H1 (cell line): ENCODE measurements around the gene MRPL54. TPM values are rescaled to one million over a fixed set of nuclear protein-coding genes. Genes with fewer than 3 reads are reported as not detected.
A peak's percentile ranks its signal among the peaks of the same experiment; 100 is the strongest.

ENCODE experiments used
- CTCF ChIA-PET: fragments of 300-600 bp; sonication (Branson Sonifier 250); formaldehyde crosslinking; loops from one replicate; lab custom pipeline; 2021; ENCODE audit not compliant: partially characterized antibody; lab: Charles Lee
- POLR2A ChIA-PET: fragments of 300-600 bp; sonication (Branson Sonifier 250); formaldehyde crosslinking; loops from one replicate; lab custom pipeline; 2021; ENCODE audit warnings: inconsistent platforms; ENCODE audit not compliant: partially characterized antibody; lab: Charles Lee
- DNase-seq, 2 experiments: peaks; one replicate each; pipeline versions ENCODE4 v3.0.0 to v3.0.0-alpha.2; 2010 to 2022; ENCODE audit warnings: low spot score in 2 of 2, low read depth in 1 of 2, mixed read lengths in 1 of 2
- FAIRE-seq: peaks from 2 replicates; lab custom pipeline; 2011; peaks lifted over from hg19 to GRCh38; lab: Jason Lieb, UNC
- H2AFZ ChIP-seq: 2 replicates; pipeline ENCODE4 v1.8.1; 2012; ENCODE audit warnings: low read length, inconsistent platforms
- H2AK5ac ChIP-seq: 2 replicates; pipeline ENCODE4 v1.6.1; 2013; ENCODE audit warnings: low read depth, low read length
- H2BK120ac ChIP-seq: replicated peaks from 2 replicates; pipeline ENCODE3; 2013; ENCODE audit warnings: low read depth, low read length, inconsistent platforms
- H2BK12ac ChIP-seq: 2 replicates; pipeline ENCODE4 v1.6.1; 2013; ENCODE audit warnings: low read depth, low read length
- H2BK15ac ChIP-seq: 2 replicates; pipeline ENCODE4 v1.6.1; 2013; ENCODE audit warnings: low read length
- H2BK20ac ChIP-seq: 2 replicates; pipeline ENCODE4 v1.6.1; 2013; ENCODE audit warnings: low read length
- H2BK5ac ChIP-seq: 2 replicates; pipeline ENCODE4 v1.6.1; 2013; ENCODE audit warnings: low read depth, low read length
- H3K14ac ChIP-seq: 2 replicates; pipeline ENCODE4 v1.6.1; 2013; ENCODE audit warnings: inconsistent platforms; ENCODE audit not compliant: insufficient read length
- H3K18ac ChIP-seq: 2 replicates; pipeline ENCODE4 v1.6.1; 2013; ENCODE audit warnings: low read length; ENCODE audit errors: extremely low read depth
- H3K23ac ChIP-seq: 2 replicates; pipeline ENCODE4 v1.6.1; 2013; ENCODE audit warnings: inconsistent platforms; ENCODE audit not compliant: insufficient read length
- H3K23me2 ChIP-seq: 2 replicates; pipeline ENCODE4 v1.6.1; 2013; ENCODE audit warnings: low read depth, low read length
- H3K27ac ChIP-seq: 2 replicates; pipeline ENCODE4 v1.6.1; 2011; ENCODE audit warnings: low read depth, low read length, inconsistent platforms
- H3K27me3 ChIP-seq, 4 experiments: replicated peaks in 1 of 4; 1 replicate in 1 of 4; 2 replicates in 3 of 4; pipeline versions ENCODE4 v1.6.1 to v1.8.1; 2011 to 2013; ENCODE audit warnings: low read length in 3 of 4, mild to moderate bottlenecking in 3 of 4, inconsistent platforms in 2 of 4, mixed read lengths in 2 of 4, moderate library complexity in 1 of 4; ENCODE audit not compliant: control insufficient read depth in 3 of 4, insufficient read depth in 3 of 4; ENCODE audit errors: extremely low read depth in 1 of 4
- H3K36me3 ChIP-seq, 4 experiments: 2 replicates each; pipeline versions ENCODE4 v1.6.1 to v1.8.1; 2011 to 2013; ENCODE audit warnings: mild to moderate bottlenecking in 4 of 4, low read length in 3 of 4, moderate library complexity in 2 of 4, control low read depth in 1 of 4, inconsistent platforms in 1 of 4; ENCODE audit not compliant: insufficient read depth in 4 of 4, control insufficient read depth in 2 of 4
- H3K4ac ChIP-seq: replicated peaks from 2 replicates; pipeline ENCODE3; 2013; ENCODE audit warnings: low read length, low read depth, mixed read lengths, inconsistent platforms; ENCODE audit not compliant: insufficient read length
- H3K4me1 ChIP-seq, 4 experiments: replicated peaks in 1 of 4; 1 replicate in 1 of 4; 2 replicates in 3 of 4; pipeline versions ENCODE4 v1.6.1 to v1.8.1; 2011 to 2013; ENCODE audit warnings: low read length in 3 of 4, inconsistent platforms in 2 of 4, mixed read lengths in 1 of 4; ENCODE audit not compliant: insufficient read depth in 4 of 4, control insufficient read depth in 3 of 4
- H3K4me2 ChIP-seq, 2 experiments: 2 replicates each; pipeline versions ENCODE4 v1.6.1 to v1.8.1; 2011 to 2013; ENCODE audit warnings: low read depth in 2 of 2, low read length in 2 of 2, control low read depth in 1 of 2, inconsistent platforms in 1 of 2, mild to moderate bottlenecking in 1 of 2; ENCODE audit not compliant: insufficient read depth in 1 of 2
- H3K4me3 ChIP-seq, 4 experiments: fragments of 200-600, 300-600 bp in 1 of 4; sonication (generic), shearing (Covaris generic), sonication (Bioruptor Twin) in 1 of 4; 2 replicates each; pipeline versions ENCODE4 v1.5.1 to v1.8.1; 2011 to 2016; ENCODE audit warnings: low read length in 4 of 4, low read depth in 3 of 4, control low read depth in 2 of 4, inconsistent platforms in 2 of 4, mild to moderate bottlenecking in 2 of 4, mixed read lengths in 1 of 4, moderate library complexity in 1 of 4; ENCODE audit not compliant: insufficient read depth in 2 of 4; ENCODE audit errors: extremely low read depth in 1 of 4
- H3K56ac ChIP-seq: replicated peaks from 2 replicates; pipeline ENCODE3; 2013; ENCODE audit warnings: low read depth, mild to moderate bottlenecking, mixed read lengths, low read length, inconsistent platforms; ENCODE audit not compliant: insufficient read length
- H3K79me1 ChIP-seq: 2 replicates; pipeline ENCODE4 v1.6.1; 2013; ENCODE audit warnings: low read depth, low read length, control low read depth
- H3K79me2 ChIP-seq, 2 experiments: 2 replicates each; pipeline versions ENCODE4 v1.6.1 to v1.8.1; 2012 to 2013; ENCODE audit warnings: low read length in 2 of 2, mild to moderate bottlenecking in 2 of 2, inconsistent platforms in 1 of 2; ENCODE audit not compliant: insufficient read depth in 2 of 2, control insufficient read depth in 1 of 2
- H3K9ac ChIP-seq, 4 experiments: replicated peaks in 1 of 4; 1 replicate in 1 of 4; 2 replicates in 3 of 4; pipeline versions ENCODE4 v1.6.1 to v1.8.1; 2011 to 2013; ENCODE audit warnings: low read depth in 3 of 4, low read length in 3 of 4, control low read depth in 2 of 4, mild to moderate bottlenecking in 2 of 4, moderate library complexity in 2 of 4, inconsistent platforms in 1 of 4; ENCODE audit errors: extremely low read depth in 1 of 4
- H3K9me3 ChIP-seq, 2 experiments: 2 replicates each; pipeline versions ENCODE4 v1.6.1 to v1.8.1; 2012 to 2013; ENCODE audit warnings: mild to moderate bottlenecking in 2 of 2, moderate library complexity in 2 of 2, control low read depth in 1 of 2, inconsistent platforms in 1 of 2, low read depth in 1 of 2, low read length in 1 of 2, mixed read lengths in 1 of 2; ENCODE audit not compliant: insufficient read depth in 2 of 2
- H4K20me1 ChIP-seq, 2 experiments: replicated peaks in 1 of 2; 2 replicates each; pipeline versions ENCODE3 to v1.8.1; 2011 to 2013; ENCODE audit warnings: inconsistent platforms in 2 of 2, low read length in 2 of 2, mild to moderate bottlenecking in 1 of 2; ENCODE audit not compliant: insufficient read depth in 2 of 2, control insufficient read depth in 1 of 2
- H4K5ac ChIP-seq: 2 replicates; pipeline ENCODE4 v1.6.1; 2013; ENCODE audit warnings: low read length, low read depth, mixed read lengths, inconsistent platforms; ENCODE audit not compliant: insufficient read length
- H4K8ac ChIP-seq: 2 replicates; pipeline ENCODE4 v1.8.0; 2013; ENCODE audit warnings: mild to moderate bottlenecking, moderate library complexity, low read length, inconsistent platforms; ENCODE audit not compliant: insufficient read depth; ENCODE audit errors: extremely low read depth
- H4K91ac ChIP-seq: replicated peaks from 2 replicates; pipeline ENCODE3; 2013; ENCODE audit warnings: low read length, mixed read lengths, inconsistent platforms; ENCODE audit not compliant: insufficient read length
- BACH1 ChIP-seq: IDR thresholded peaks from 2 replicates; pipeline ENCODE4 v1.6.1; 2012; ENCODE audit warnings: low read length, improper control_type of control experiment
- CBX5 ChIP-seq: fragments of 300-800, 300-1000 bp; sonication (generic); IDR thresholded peaks from 2 replicates; pipeline ENCODE4 v1.7.1; 2016; ENCODE audit warnings: antibody characterized with exemption, low read length, low read depth
- CREB1 ChIP-seq: IDR thresholded peaks from 2 replicates; pipeline ENCODE4 v1.6.1; 2012; ENCODE audit warnings: inconsistent platforms
- E2F6 ChIP-seq: IDR thresholded peaks from 2 replicates; pipeline ENCODE4 v1.6.1; 2012; ENCODE audit warnings: inconsistent platforms
- EGR1 ChIP-seq: IDR thresholded peaks from 2 replicates; pipeline ENCODE4 v1.6.1; 2011; ENCODE audit warnings: low read depth, low read length, borderline replicate concordance
- FOSL1 ChIP-seq: IDR thresholded peaks from 2 replicates; pipeline ENCODE4 v1.6.1; 2011; ENCODE audit warnings: mild to moderate bottlenecking, low read depth, low read length, moderate library complexity; ENCODE audit not compliant: insufficient read depth
- GABPA ChIP-seq: IDR thresholded peaks from 2 replicates; pipeline ENCODE4 v1.6.1; 2011; ENCODE audit warnings: mild to moderate bottlenecking, low read length, moderate library complexity, borderline replicate concordance; ENCODE audit not compliant: insufficient read depth
- HDAC2 ChIP-seq, 2 experiments: fragments of 300-600 bp in 1 of 2; sonication (generic) in 1 of 2; IDR thresholded peaks; 2 replicates each; pipeline ENCODE4 v1.6.1; 2011 to 2012; ENCODE audit warnings: low read depth in 2 of 2, low read length in 2 of 2, mild to moderate bottlenecking in 2 of 2, moderate library complexity in 2 of 2, borderline replicate concordance in 1 of 2, inconsistent platforms in 1 of 2
- KDM5A ChIP-seq: fragments of 200-600 bp; IDR thresholded peaks from 2 replicates; pipeline ENCODE4 v1.7.1; 2012; ENCODE audit warnings: mild to moderate bottlenecking, low read length, inconsistent platforms, mixed read lengths
- SP1 ChIP-seq: IDR thresholded peaks from 2 replicates; pipeline ENCODE4 v1.6.1; 2011; ENCODE audit warnings: low read depth, low read length
- TAF1 ChIP-seq: IDR thresholded peaks from 2 replicates; pipeline ENCODE4 v1.6.1; 2011; ENCODE audit warnings: mild to moderate bottlenecking, low read depth, low read length
- YY1 ChIP-seq: IDR thresholded peaks from 2 replicates; pipeline ENCODE4 v1.6.1; 2011; ENCODE audit warnings: low read depth, mild to moderate bottlenecking, low read length
- WGBS, 2 experiments: shearing (Covaris generic) in 1 of 2; methylation state at CpG; one replicate each; pipeline versions ENCODE4 v1.1.6 to v1.1.7; 2013 to 2015; ENCODE audit warnings: low lambda C conversion rate in 2 of 2, mixed read lengths in 2 of 2, inconsistent platforms in 1 of 2, low coverage in 1 of 2, missing lambda C conversion rate in 1 of 2; ENCODE audit not compliant: insufficient replicate concordance in 2 of 2, insufficient coverage in 1 of 2, insufficient read length in 1 of 2; ENCODE audit errors: extremely low coverage in 1 of 2, missing lambda C conversion rate in 1 of 2; 5-methylcytosine and 5-hydroxymethylcytosine counted together
- polyA plus RNA-seq, 7 experiments: library from polyadenylated mRNA; depleted of rRNA in 3 of 7; stranded (reverse) in 5 of 7; unstranded in 2 of 7; fragments of >200 nt in 5 of 7; fragments of 200-250 nt in 2 of 7; gene quantifications; 1 replicate in 5 of 7; 2 replicates in 1 of 7; 4 replicates in 1 of 7; pipeline versions ENCODE4 v1.2.1 to v1.2.3, GENCODE V29; 2011 to 2013; ENCODE audit warnings: missing spikeins in 2 of 7, mixed read lengths in 2 of 7
- total RNA-seq: library from RNA; stranded (reverse); fragmentation: NEBNext Ultra II Directional; extraction: Animal tissue kit (Norgen Biotek cat#: 25700); gene quantifications from 2 replicates; pipeline ENCODE4 v1.2.1, GENCODE V29; 2021

The MRPL54 gene
- total and polyA plus RNA-seq, 2 of the 8 experiments (the other 6 are each of a cell fraction or from before 2014, with no cell fraction given): 63.8 to 72.8 TPM

- peak in 1 of 2 experiments; percentile 83 for DNase-seq
- H3K9ac ChIP-seq: peak overlapping the region in 1 of 4 experiments; percentile 20; a peak in 1 of 7 replicates
- no peak for TF ChIP-seq E2F6
- TF ChIP-seq YY1: no peak
- TF ChIP-seq KDM5A: no peak
- peak; percentile 93 for TF ChIP-seq SP1
- TF ChIP-seq FOSL1: no peak
- no peak for TF ChIP-seq GABPA
- TF ChIP-seq HDAC2 (IDR thresholded peaks at IDR 0.05; ENCODE audit: borderline replicate concordance in 1 of 2, low read depth in 2 of 2, low read length in 2 of 2): no peak
- TF ChIP-seq BACH1: no peak
- TF ChIP-seq CBX5: no peak
- TF ChIP-seq EGR1: peak; percentile 31; the same call in 1 of the 2 replicates
- 0 out of 2 replicates have a peak, but pooled peaks have one; percentile 32 for TF ChIP-seq TAF1
- no peak for TF ChIP-seq CREB1
These were observed 39.9 kb upstream of the MRPL54 start for GRCh38 chr19:3722443-3723109.

More at GRCh38 chr19:3722443-3723109, 39.9 kb upstream of the MRPL54 start:
- peak; percentile 63 for FAIRE-seq
- no peak overlapping the region for H3K23ac ChIP-seq
- H4K8ac ChIP-seq: no peak overlapping the region; the same call in 1 of the 2 replicates
- H2BK5ac ChIP-seq: no peak overlapping the region
- no peak overlapping the region for H2AK5ac ChIP-seq
- H3K27ac ChIP-seq: no peak overlapping the region
- peaks cover 0 to 3% (median 0%) of the 10 kb centered on the region in 4 experiments; a peak in 2 of 7 replicates for H3K27me3 ChIP-seq
- no peak overlapping the region for H3K4ac ChIP-seq
- no peaks in the 10 kb centered on the region for H3K9me3 ChIP-seq
- no peak overlapping the region for H4K91ac ChIP-seq
- WGBS, 2 experiments: 0% methylated on average over 1 of the region's 30 CpGs; no CpG with 5 or more reads in 1 of the 2 experiments
- H3K18ac ChIP-seq: peak overlapping the region; percentile 27; the same call in 1 of the 2 replicates
- H2BK120ac ChIP-seq: no peak overlapping the region
- H2AFZ ChIP-seq: no peak overlapping the region
- peak overlapping the region; percentile 87 to 98 for H3K4me2 ChIP-seq
- H3K79me1 ChIP-seq: no peaks in the 10 kb centered on the region
- no peak overlapping the region for H3K56ac ChIP-seq
- POLR2A ChIA-PET: interaction anchor here (0.5 to 2.0 kb wide), 7 partner anchors 10 to 40 kb away, joined by 3 to 7 read pairs (median 3); partner anchors contain the start of genes MRPL54 and TJP3
- H4K5ac ChIP-seq: no peak overlapping the region
- H4K20me1 ChIP-seq: no peaks in the 10 kb centered on the region
- no peak overlapping the region for H2BK20ac ChIP-seq
- H2BK15ac ChIP-seq: no peak overlapping the region
- CTCF ChIA-PET: interaction anchor here (0.6 to 1.5 kb wide), 7 partner anchors 14 to 266 kb away, joined by 3 to 9 read pairs (median 4); partner anchors contain the start of genes ATCAY and TJP3
- no peaks in the 10 kb centered on the region for H3K36me3 ChIP-seq
- peaks cover 8% of the 10 kb centered on the region; the same call in 1 of the 2 replicates for H3K23me2 ChIP-seq
- no peaks in the 10 kb centered on the region for H3K79me2 ChIP-seq
- no peak overlapping the region for H2BK12ac ChIP-seq
- peak overlapping the region; percentile 65 to 81 (median 70) for H3K4me3 ChIP-seq
- no peak overlapping the region for H3K14ac ChIP-seq
- H3K4me1 ChIP-seq: peaks cover 0 to 16% (median 10%) of the 10 kb centered on the region in 4 experiments; a peak in 6 of 7 replicates
